Liver (tissue), 9 donors: ENCODE measurements around the gene PIK3R3. TPM values are rescaled to one million over a fixed set of nuclear protein-coding genes. Genes with fewer than 3 reads are reported as not detected.

Experiments
- DNase-seq: peaks from one replicate; pipeline ENCODE4 v3.0.0-alpha.2; 2017; ENCODE audit warnings: low spot score
- H3K27ac ChIP-seq, 2 donors: one replicate each; pipeline ENCODE4 v1.7.0; 2013; ENCODE audit warnings: inconsistent platforms in 2 of 2, low read length in 2 of 2, control low read depth in 1 of 2, low read depth in 1 of 2, mild to moderate bottlenecking in 1 of 2
- H3K27me3 ChIP-seq, 4 donors: one replicate each; pipeline versions ENCODE4 v1.6.1 to v1.7.0; 2013; ENCODE audit warnings: low read length in 3 of 4, inconsistent platforms in 1 of 4, mild to moderate bottlenecking in 1 of 4, moderate library complexity in 1 of 4; ENCODE audit not compliant: control insufficient read depth in 4 of 4, insufficient read depth in 4 of 4
- H3K36me3 ChIP-seq, 4 donors: one replicate each; pipeline versions ENCODE4 v1.6.1 to v1.7.0; 2013; ENCODE audit warnings: low read length in 3 of 4, mild to moderate bottlenecking in 3 of 4, low read depth in 1 of 4, moderate library complexity in 1 of 4; ENCODE audit not compliant: control insufficient read depth in 4 of 4, insufficient read depth in 3 of 4
- H3K4me1 ChIP-seq, 4 donors: one replicate each; pipeline versions ENCODE4 v1.6.1 to v1.7.0; 2013; ENCODE audit warnings: low read length in 3 of 4, mild to moderate bottlenecking in 3 of 4, moderate library complexity in 1 of 4; ENCODE audit not compliant: control insufficient read depth in 4 of 4, insufficient read depth in 4 of 4
- H3K4me3 ChIP-seq, 3 donors: one replicate each; pipeline versions ENCODE4 v1.6.1 to v1.7.0; 2013; ENCODE audit warnings: low read length in 3 of 3, control low read depth in 1 of 3, low read depth in 1 of 3, mild to moderate bottlenecking in 1 of 3
- H3K9ac ChIP-seq, 2 donors: one replicate each; pipeline ENCODE4 v1.7.0; 2013; ENCODE audit warnings: low read length in 2 of 2, mild to moderate bottlenecking in 2 of 2, moderate library complexity in 2 of 2, control low read depth in 1 of 2, low read depth in 1 of 2
- H3K9me3 ChIP-seq, 4 donors: one replicate each; pipeline versions ENCODE4 v1.6.1 to v1.7.0; 2013; ENCODE audit warnings: low read length in 3 of 4; ENCODE audit not compliant: control insufficient read depth in 4 of 4
- EGR1 ChIP-seq, 2 donors: IDR thresholded peaks; 2 replicates each; pipeline ENCODE4 v1.6.1; 2016 to 2018; ENCODE audit warnings: antibody characterized with exemption in 2 of 2, low read depth in 2 of 2
- FOXA1 ChIP-seq: IDR thresholded peaks from 2 replicates; pipeline ENCODE4 v1.6.1; 2016; ENCODE audit warnings: antibody characterized with exemption
- FOXA2 ChIP-seq: IDR thresholded peaks from 2 replicates; pipeline ENCODE4 v1.6.1; 2016; ENCODE audit warnings: antibody characterized with exemption
- GABPA ChIP-seq, 2 donors: IDR thresholded peaks in 1 of 2; conservative IDR thresholded peaks in 1 of 2; 2 replicates each; pipeline ENCODE4 v1.6.1; 2016; ENCODE audit warnings: antibody characterized with exemption in 2 of 2, mild to moderate bottlenecking in 1 of 2, moderate library complexity in 1 of 2
- HNF4A ChIP-seq, 2 donors: conservative IDR thresholded peaks; 2 replicates each; pipeline ENCODE4 v1.6.1; 2016; ENCODE audit warnings: antibody characterized with exemption in 2 of 2, mild to moderate bottlenecking in 2 of 2
- HNF4G ChIP-seq: IDR thresholded peaks from 2 replicates; pipeline ENCODE4 v1.6.1; 2016; ENCODE audit warnings: antibody characterized with exemption
- JUND ChIP-seq, 2 donors: IDR thresholded peaks; 2 replicates each; pipeline ENCODE4 v1.6.1; 2016; ENCODE audit warnings: antibody characterized with exemption in 2 of 2
- NR2F2 ChIP-seq: IDR thresholded peaks from 2 replicates; pipeline ENCODE4 v1.6.1; 2016; ENCODE audit warnings: antibody characterized with exemption
- RAD21 ChIP-seq, 2 donors: IDR thresholded peaks; 2 replicates each; pipeline ENCODE4 v1.6.1; 2016; ENCODE audit warnings: antibody characterized with exemption in 2 of 2, mild to moderate bottlenecking in 2 of 2
- RXRA ChIP-seq, 2 donors: IDR thresholded peaks; 2 replicates each; pipeline ENCODE4 v1.6.1; 2017 to 2018; ENCODE audit warnings: antibody characterized with exemption in 2 of 2, mild to moderate bottlenecking in 1 of 2
- TAF1 ChIP-seq: conservative IDR thresholded peaks from 2 replicates; pipeline ENCODE4 v1.6.1; 2016; ENCODE audit warnings: antibody characterized with exemption, mild to moderate bottlenecking
- YY1 ChIP-seq: IDR thresholded peaks from 2 replicates; pipeline ENCODE4 v1.6.1; 2016; ENCODE audit warnings: antibody characterized with exemption, mild to moderate bottlenecking
- WGBS: extraction: QIAGEN DNeasy Blood & Tissue Kit; methylation state at CpG from one replicate; pipeline ENCODE4 v1.1.7; 2013; 5-methylcytosine and 5-hydroxymethylcytosine counted together
- polyA plus RNA-seq, 2 donors: library from polyadenylated mRNA; stranded (reverse) in 1 of 2; unstranded in 1 of 2; fragments of 200-250 nt in 1 of 2; fragments of >200 nt in 1 of 2; fragmentation: Nextera tagmentation in 1 of 2; extraction: Ambion mirVana in 1 of 2; gene quantifications; one replicate each; pipeline versions ENCODE4 v1.2.1 to v1.2.3, GENCODE V29; 2013 to 2015
- total RNA-seq, 2 donors: library from RNA; depleted of rRNA; stranded (reverse); fragments of >200 nt; gene quantifications; one replicate each; pipeline ENCODE4 v1.2.3, GENCODE V29; 2014
- TF ChIP-seq, protein P1 (sequence below): IDR thresholded peaks from 2 replicates; pipeline ENCODE4 v1.6.1; 2016; ENCODE audit warnings: antibody characterized with exemption
- TF ChIP-seq, protein P2 (sequence below): IDR thresholded peaks from 2 replicates; pipeline ENCODE4 v1.6.1; 2016; ENCODE audit warnings: antibody characterized with exemption
- TF ChIP-seq, protein P3 (sequence below): IDR thresholded peaks from 2 replicates; pipeline ENCODE4 v1.6.1; 2016; ENCODE audit warnings: antibody characterized with exemption
- TF ChIP-seq, protein P4 (sequence below): IDR thresholded peaks from 2 replicates; pipeline ENCODE4 v1.6.1; 2016; ENCODE audit warnings: antibody characterized with exemption, mild to moderate bottlenecking
- TF ChIP-seq, protein P5 (sequence below): fragments of 150-350 bp; IDR thresholded peaks from 2 replicates; pipeline ENCODE4 v1.5.1; 2017; ENCODE audit warnings: improper control_type of control experiment, low read depth, low read length; ENCODE audit not compliant: missing input control
- donor health status: healthy.
- donor health status: healthy.
- donor health status: healthy.
- donor health status: healthy.
- donor health status: healthy.

PIK3R3 gene
- total and polyA plus RNA-seq, 4 donors: 1.5 to 4.6 (median 2.7) TPM

DNA sequence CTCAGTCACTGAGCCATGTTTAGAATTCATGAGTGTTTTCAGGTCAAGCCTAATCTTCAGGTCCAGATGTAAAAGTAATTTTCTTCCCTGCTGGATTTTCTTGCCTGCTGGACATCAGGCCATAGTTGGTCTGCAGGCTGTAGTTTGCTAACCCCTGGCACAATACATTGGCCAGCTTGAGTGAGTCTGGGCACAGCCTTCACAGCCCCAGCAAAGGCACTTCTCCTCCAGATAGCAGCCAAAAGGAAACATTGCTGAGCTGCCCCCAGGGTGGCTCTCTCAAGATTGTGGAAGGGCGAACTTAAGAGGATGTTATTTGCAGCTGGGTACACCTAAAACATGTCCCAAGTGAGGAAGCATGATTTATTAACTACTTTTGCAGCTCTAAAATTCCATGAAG lies 126.8 kb downstream of the PIK3R3 start:
- Histone ChIP-seq H3K9ac (no peak overlapping the region), H3K9me3 (no peaks in the 10 kb centered on the region), H3K4me1 (peaks cover 0 to 17% (median 16%) of the 10 kb centered on the region in 4 donors), H3K27ac (no peak overlapping the region), H3K4me3 (no peak overlapping the region), H3K36me3 (peaks cover 4 to 32% (median 23%) of the 10 kb centered on the region in 4 donors), H3K27me3 (no peaks in the 10 kb centered on the region)
- 96% methylated on average over 1 of the region's 1 CpG for WGBS
- TF ChIP-seq EGR1 (IDR thresholded peaks at IDR 0.05; ENCODE audit: low read depth in 2 of 2) (no peak), JUND (IDR thresholded peaks at IDR 0.05) (no peak), RXRA (IDR thresholded peaks at IDR 0.05) (no peak), FOXA1 (no peak), GABPA (IDR thresholded peaks at IDR 0.05 in 1 of 2, conservative IDR thresholded peaks at IDR 0.05 in 1 of 2) (no peak), HNF4G (no peak), RAD21 (IDR thresholded peaks at IDR 0.05) (no peak), YY1 (no peak), HNF4A (conservative IDR thresholded peaks at IDR 0.05) (no peak), NR2F2 (no peak), FOXA2 (no peak)
- TF ChIP-seq, protein P1, sequence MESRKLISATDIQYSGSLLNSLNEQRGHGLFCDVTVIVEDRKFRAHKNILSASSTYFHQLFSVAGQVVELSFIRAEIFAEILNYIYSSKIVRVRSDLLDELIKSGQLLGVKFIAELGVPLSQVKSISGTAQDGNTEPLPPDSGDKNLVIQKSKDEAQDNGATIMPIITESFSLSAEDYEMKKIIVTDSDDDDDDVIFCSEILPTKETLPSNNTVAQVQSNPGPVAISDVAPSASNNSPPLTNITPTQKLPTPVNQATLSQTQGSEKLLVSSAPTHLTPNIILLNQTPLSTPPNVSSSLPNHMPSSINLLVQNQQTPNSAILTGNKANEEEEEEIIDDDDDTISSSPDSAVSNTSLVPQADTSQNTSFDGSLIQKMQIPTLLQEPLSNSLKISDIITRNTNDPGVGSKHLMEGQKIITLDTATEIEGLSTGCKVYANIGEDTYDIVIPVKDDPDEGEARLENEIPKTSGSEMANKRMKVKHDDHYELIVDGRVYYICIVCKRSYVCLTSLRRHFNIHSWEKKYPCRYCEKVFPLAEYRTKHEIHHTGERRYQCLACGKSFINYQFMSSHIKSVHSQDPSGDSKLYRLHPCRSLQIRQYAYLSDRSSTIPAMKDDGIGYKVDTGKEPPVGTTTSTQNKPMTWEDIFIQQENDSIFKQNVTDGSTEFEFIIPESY: no peak
- TF ChIP-seq, protein P2, sequence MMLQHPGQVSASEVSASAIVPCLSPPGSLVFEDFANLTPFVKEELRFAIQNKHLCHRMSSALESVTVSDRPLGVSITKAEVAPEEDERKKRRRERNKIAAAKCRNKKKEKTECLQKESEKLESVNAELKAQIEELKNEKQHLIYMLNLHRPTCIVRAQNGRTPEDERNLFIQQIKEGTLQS: no peak
- TF ChIP-seq, protein P3, sequence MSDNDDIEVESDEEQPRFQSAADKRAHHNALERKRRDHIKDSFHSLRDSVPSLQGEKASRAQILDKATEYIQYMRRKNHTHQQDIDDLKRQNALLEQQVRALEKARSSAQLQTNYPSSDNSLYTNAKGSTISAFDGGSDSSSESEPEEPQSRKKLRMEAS: no peak
- TF ChIP-seq, protein P4, sequence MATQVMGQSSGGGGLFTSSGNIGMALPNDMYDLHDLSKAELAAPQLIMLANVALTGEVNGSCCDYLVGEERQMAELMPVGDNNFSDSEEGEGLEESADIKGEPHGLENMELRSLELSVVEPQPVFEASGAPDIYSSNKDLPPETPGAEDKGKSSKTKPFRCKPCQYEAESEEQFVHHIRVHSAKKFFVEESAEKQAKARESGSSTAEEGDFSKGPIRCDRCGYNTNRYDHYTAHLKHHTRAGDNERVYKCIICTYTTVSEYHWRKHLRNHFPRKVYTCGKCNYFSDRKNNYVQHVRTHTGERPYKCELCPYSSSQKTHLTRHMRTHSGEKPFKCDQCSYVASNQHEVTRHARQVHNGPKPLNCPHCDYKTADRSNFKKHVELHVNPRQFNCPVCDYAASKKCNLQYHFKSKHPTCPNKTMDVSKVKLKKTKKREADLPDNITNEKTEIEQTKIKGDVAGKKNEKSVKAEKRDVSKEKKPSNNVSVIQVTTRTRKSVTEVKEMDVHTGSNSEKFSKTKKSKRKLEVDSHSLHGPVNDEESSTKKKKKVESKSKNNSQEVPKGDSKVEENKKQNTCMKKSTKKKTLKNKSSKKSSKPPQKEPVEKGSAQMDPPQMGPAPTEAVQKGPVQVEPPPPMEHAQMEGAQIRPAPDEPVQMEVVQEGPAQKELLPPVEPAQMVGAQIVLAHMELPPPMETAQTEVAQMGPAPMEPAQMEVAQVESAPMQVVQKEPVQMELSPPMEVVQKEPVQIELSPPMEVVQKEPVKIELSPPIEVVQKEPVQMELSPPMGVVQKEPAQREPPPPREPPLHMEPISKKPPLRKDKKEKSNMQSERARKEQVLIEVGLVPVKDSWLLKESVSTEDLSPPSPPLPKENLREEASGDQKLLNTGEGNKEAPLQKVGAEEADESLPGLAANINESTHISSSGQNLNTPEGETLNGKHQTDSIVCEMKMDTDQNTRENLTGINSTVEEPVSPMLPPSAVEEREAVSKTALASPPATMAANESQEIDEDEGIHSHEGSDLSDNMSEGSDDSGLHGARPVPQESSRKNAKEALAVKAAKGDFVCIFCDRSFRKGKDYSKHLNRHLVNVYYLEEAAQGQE: no peak
- TF ChIP-seq, protein P5, sequence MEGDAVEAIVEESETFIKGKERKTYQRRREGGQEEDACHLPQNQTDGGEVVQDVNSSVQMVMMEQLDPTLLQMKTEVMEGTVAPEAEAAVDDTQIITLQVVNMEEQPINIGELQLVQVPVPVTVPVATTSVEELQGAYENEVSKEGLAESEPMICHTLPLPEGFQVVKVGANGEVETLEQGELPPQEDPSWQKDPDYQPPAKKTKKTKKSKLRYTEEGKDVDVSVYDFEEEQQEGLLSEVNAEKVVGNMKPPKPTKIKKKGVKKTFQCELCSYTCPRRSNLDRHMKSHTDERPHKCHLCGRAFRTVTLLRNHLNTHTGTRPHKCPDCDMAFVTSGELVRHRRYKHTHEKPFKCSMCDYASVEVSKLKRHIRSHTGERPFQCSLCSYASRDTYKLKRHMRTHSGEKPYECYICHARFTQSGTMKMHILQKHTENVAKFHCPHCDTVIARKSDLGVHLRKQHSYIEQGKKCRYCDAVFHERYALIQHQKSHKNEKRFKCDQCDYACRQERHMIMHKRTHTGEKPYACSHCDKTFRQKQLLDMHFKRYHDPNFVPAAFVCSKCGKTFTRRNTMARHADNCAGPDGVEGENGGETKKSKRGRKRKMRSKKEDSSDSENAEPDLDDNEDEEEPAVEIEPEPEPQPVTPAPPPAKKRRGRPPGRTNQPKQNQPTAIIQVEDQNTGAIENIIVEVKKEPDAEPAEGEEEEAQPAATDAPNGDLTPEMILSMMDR: no peak
- DNase-seq: no peak

DNA sequence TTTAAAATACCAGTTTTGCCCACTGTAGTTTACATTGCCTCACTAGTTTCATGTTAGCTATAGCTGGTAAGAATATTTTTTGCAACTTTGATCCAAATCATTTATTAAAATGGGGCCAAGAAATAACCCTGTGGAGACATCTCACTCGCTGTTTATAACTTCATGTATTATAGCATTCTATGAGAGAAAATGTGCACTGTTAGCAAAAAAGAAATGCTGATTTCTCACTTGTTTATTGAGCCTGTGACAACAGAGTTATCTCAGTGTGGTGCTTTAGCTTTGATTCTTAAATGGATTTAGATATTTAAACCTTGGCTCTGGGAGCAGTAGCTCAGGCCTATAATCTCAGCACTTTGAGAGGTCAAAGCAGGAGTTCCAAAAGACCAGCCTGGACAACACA lies 127.9 kb downstream of the PIK3R3 start:
- H3K9me3 ChIP-seq: no peaks in the 10 kb centered on the region
- H3K27me3 ChIP-seq: no peaks in the 10 kb centered on the region
- 99% methylated on average over 1 of the region's 1 CpG for WGBS
- H3K36me3 ChIP-seq: peaks cover 4 to 21% (median 17%) of the 10 kb centered on the region in 4 donors
- no peak overlapping the region for H3K4me3 ChIP-seq
- no peak for DNase-seq
- peaks cover 0 to 17% (median 16%) of the 10 kb centered on the region in 4 donors for H3K4me1 ChIP-seq
- TF ChIP-seq JUND (IDR thresholded peaks at IDR 0.05) (no peak), HNF4G (no peak), TAF1 (no peak), RAD21 (IDR thresholded peaks at IDR 0.05) (no peak)
- TF ChIP-seq, protein P3: no peak
- H3K9ac ChIP-seq: no peak overlapping the region
- no peak overlapping the region for H3K27ac ChIP-seq
